Measurements from ENCODE around the gene LENEP.

LENEP gene

DNA sequence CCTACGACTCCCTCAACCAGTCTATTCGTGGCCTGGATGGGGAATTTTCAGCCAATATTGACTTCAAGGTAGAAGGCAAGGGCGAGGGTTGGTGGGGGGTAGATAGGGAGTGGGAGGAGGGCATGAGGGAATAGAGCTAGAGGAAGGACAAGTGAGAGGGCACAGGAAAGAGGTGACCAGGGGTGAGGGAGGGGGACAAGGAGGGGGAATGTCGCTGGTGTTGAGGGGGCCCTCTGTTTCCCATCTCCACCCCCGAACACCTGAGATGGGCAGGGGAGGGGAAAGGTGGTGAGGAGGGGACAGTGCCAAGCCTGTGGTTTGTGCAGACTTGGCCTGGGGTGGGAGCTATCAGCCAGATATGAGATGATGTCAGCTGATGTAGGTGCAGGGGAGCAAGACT is 49.4 kb downstream of the LENEP start:
- Mint-ChIP-seq H3K27me3 (peaks cover 2% of the 10 kb centered on the region), H3K27ac (no peak overlapping the region), H3K36me3 (ENCODE audit: low read depth) (no peaks in the 10 kb centered on the region), H3K9me3 (no peaks in the 10 kb centered on the region), H3K4me3 (no peak overlapping the region), H3K4me1 (ENCODE audit: low read depth) (peaks cover 7% of the 10 kb centered on the region)
- DNase-seq = no peak

DNA sequence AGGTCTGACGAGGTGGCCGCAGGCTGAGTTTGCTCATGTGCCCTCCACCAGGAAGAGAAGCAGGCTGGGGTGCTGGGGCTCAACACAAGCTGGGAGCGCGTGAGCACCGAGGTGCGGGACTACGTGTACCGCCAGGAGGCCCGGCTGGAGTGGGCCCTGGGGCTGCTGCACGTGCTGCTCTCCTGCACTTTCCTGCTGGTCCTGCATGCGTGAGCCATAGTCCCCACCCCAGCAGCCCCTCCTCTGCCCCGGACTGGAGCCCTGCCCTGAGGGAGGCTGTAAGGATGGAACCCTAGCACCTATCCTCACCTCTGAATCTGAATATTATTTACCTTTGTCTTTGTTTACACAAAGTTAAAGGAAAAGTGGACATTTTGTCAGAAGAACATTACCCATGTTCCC is 49.9 kb downstream of the LENEP start:
- no peaks in the 10 kb centered on the region for H3K9me3 Mint-ChIP-seq
- H3K27ac Mint-ChIP-seq = no peak overlapping the region
- DNase-seq = no peak
- H3K4me1 Mint-ChIP-seq (ENCODE audit: low read depth) = peaks cover 7% of the 10 kb centered on the region
- peaks cover 2% of the 10 kb centered on the region for H3K27me3 Mint-ChIP-seq
- H3K4me3 Mint-ChIP-seq = no peak overlapping the region
- H3K36me3 Mint-ChIP-seq (ENCODE audit: low read depth) = no peaks in the 10 kb centered on the region

DNA sequence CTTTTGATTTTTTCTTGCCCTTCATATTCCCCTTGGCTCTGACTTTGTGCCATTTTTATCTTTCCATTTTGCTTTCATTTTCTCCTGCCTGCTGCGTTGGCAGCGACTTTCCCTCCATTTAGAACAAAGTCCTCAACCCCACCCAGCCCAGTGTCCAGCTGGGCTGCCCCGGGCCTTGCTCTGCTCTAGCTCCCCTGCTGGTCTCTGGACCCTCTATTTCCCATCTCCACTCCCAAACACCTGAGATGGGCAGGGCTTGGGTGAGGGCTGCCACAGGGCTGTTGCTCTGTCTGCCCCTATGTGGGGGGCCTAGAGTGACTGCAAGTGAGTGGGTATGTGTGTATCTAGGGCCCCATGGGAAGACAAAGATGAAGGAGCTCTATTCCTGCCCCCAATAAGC is 50.4 kb downstream of the LENEP start:
- no peak overlapping the region for H3K27ac Mint-ChIP-seq
- DNase-seq = no peak
- H3K27me3 Mint-ChIP-seq = no peaks in the 10 kb centered on the region
- no peak overlapping the region for H3K4me3 Mint-ChIP-seq
- H3K36me3 Mint-ChIP-seq (ENCODE audit: low read depth) = no peaks in the 10 kb centered on the region
- H3K9me3 Mint-ChIP-seq = no peaks in the 10 kb centered on the region
- peaks cover 7% of the 10 kb centered on the region for H3K4me1 Mint-ChIP-seq (ENCODE audit: low read depth)
